ENCODE data around the gene SULF2.

Gene SULF2

DNA sequence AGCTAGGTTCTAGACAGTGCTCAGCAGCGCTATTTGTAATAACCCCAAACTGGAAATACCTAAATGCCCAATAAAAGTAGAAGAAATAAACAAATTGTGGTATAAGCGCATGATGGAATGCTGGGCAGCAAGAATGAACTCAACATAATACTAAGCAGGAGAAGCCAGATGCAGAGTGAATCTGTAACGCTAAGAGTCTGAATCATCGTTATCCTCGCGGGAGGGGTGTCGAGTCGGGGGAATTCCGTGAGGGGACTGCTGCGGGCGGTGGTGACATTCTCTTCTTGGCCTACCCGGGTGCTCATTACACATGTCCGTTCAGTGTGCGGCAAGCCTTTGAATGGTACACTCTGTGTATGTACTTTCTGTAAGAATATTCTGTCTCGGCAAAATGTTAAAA is 83.7 kb downstream of the SULF2 start:
- DNase-seq (ENCODE audit: extremely low spot score) = no peak
- TF ChIP-seq, protein P1, sequence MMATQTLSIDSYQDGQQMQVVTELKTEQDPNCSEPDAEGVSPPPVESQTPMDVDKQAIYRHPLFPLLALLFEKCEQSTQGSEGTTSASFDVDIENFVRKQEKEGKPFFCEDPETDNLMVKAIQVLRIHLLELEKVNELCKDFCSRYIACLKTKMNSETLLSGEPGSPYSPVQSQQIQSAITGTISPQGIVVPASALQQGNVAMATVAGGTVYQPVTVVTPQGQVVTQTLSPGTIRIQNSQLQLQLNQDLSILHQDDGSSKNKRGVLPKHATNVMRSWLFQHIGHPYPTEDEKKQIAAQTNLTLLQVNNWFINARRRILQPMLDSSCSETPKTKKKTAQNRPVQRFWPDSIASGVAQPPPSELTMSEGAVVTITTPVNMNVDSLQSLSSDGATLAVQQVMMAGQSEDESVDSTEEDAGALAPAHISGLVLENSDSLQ (IDR thresholded peaks at IDR 0.05) = no peak
- TF ChIP-seq LEF1 (IDR thresholded peaks at IDR 0.05; ENCODE audit: borderline replicate concordance) = no peak
- TF ChIP-seq HDGF (IDR thresholded peaks at IDR 0.05; ENCODE audit: borderline replicate concordance) = no peak
- TF ChIP-seq ZNF384 (IDR thresholded peaks at IDR 0.05) = no peak
- no peak for TF ChIP-seq L3MBTL2 (conservative IDR thresholded peaks at IDR 0.05)
- TF ChIP-seq ELF4 (IDR thresholded peaks at IDR 0.05) = no peak
- TF ChIP-seq FOXK2 (IDR thresholded peaks at IDR 0.05) = no peak
- TF ChIP-seq NFRKB (IDR thresholded peaks at IDR 0.05) = no peak
- TF ChIP-seq SP1 (IDR thresholded peaks at IDR 0.05) = no peak
- TF ChIP-seq TARDBP (IDR thresholded peaks at IDR 0.05) = no peak
- ChIA-PET CTCF (no interaction called here), POLR2A (no interaction called here)

DNA sequence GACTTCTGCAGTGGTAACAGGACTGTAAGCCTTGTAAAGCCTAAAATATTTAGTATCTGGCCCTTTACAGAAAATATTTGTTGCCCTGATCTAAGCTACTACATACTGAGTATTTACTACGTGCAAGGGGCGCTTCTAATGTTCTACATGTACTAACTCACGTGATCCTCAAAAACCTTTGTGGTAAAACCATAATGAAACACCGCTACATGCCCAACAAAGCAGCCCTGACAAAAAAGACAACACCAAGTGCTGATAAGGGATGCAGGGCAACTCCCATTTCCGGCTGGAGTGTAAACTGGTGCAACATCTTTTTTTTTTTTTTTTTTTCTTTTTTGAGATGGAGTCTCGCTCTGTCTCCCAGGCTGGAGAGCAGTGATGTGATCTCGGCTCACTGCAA is 85.0 kb downstream of the SULF2 start:
- DNase-seq (ENCODE audit: extremely low spot score) = no peak
- ChIA-PET CTCF (no interaction called here), POLR2A (no interaction called here)
- TF ChIP-seq, protein P1 (IDR thresholded peaks at IDR 0.05) = no peak
- TF ChIP-seq ELF4 (IDR thresholded peaks at IDR 0.05) (no peak), LEF1 (IDR thresholded peaks at IDR 0.05; ENCODE audit: borderline replicate concordance) (no peak), CTBP1 (IDR thresholded peaks at IDR 0.05; ENCODE audit: borderline replicate concordance) (no peak), FOXA1 (IDR thresholded peaks at IDR 0.05) (no peak), SP1 (IDR thresholded peaks at IDR 0.05) (no peak), FOXM1 (IDR thresholded peaks at IDR 0.05; ENCODE audit: borderline replicate concordance) (no peak), ARNT (IDR thresholded peaks at IDR 0.05) (no peak)

DNA sequence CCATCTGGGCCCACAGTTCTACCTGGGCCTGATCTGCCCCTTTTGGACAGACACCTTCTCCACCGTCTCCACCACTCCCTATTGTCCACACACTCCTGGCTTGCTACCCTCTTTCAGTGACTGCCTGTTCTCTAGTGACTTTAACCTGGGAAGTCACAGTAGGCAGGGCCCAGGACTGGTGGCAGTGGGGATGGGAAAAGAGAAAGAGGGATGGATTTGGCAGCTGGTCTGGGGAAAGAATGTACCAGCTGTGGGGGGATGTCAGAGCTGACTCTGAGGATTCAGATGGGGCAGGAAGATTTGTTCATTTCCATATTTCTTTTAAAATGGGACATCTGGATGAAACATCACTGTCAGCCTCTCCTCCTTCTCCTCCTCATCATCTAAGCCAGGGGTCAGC is 85.5 kb downstream of the SULF2 start:
- no peak for DNase-seq (ENCODE audit: extremely low spot score)
- TF ChIP-seq, protein P1 (IDR thresholded peaks at IDR 0.05) = no peak
- CTCF ChIA-PET = no interaction called here
- POLR2A ChIA-PET = no interaction called here

DNA sequence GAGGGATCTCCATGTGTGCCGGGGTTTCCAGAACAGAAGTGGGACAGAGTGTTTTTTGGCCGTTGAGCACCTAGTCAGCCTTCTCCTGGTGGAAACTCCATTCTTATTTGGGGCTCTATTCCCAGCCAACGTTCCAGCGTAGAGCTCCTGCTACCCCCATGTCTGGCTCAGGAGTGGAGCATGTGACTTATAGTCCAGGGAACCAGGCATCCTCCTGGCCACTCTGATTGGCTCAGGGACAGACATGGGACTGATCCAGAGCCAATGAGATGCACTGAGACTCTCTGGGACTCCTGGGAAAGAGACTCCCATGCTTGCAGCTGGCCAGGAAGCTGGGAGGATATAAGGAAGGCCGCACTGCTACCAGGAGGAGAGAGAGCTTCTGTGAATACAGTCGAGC is 87.1 kb downstream of the SULF2 start:
- TF ChIP-seq L3MBTL2 (conservative IDR thresholded peaks at IDR 0.05) (no peak), ELF4 (IDR thresholded peaks at IDR 0.05) (no peak), FOXM1 (IDR thresholded peaks at IDR 0.05; ENCODE audit: borderline replicate concordance) (no peak), SP1 (IDR thresholded peaks at IDR 0.05) (no peak), NFRKB (IDR thresholded peaks at IDR 0.05) (no peak), ZNF384 (IDR thresholded peaks at IDR 0.05) (no peak), SUZ12 (IDR thresholded peaks at IDR 0.05) (no peak)
- ChIA-PET CTCF (interaction anchor here (0.7 kb wide), 1 partner anchor 20 kb away, joined by 3 read pairs; no protein-coding TSS in a partner anchor), POLR2A (no interaction called here)
- no peak for DNase-seq (ENCODE audit: extremely low spot score)

DNA sequence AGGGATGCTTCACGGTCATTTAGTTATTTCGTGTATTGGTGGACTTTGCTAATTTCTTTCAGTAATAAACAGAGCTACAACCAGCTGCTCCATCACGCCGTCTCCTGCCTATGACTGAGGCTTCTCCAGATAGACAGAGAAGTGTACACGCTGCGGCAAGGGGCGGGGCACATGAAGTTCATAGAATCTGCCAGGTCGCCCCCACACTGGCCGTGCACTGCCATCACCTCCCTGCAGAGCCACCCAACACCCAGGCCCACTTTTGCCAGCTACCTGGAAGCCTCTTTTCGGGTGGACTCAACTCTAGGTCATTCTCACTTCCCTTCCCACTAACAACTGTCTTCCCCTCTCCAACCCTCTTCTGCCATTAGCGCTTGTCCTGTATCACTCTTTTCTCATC is 88.4 kb downstream of the SULF2 start:
- TF ChIP-seq, protein P1 (IDR thresholded peaks at IDR 0.05) = no peak
- TF ChIP-seq TARDBP (IDR thresholded peaks at IDR 0.05) (no peak), CTBP1 (IDR thresholded peaks at IDR 0.05; ENCODE audit: borderline replicate concordance) (no peak), FOXM1 (IDR thresholded peaks at IDR 0.05; ENCODE audit: borderline replicate concordance) (no peak), NFRKB (IDR thresholded peaks at IDR 0.05) (no peak), ZNF384 (IDR thresholded peaks at IDR 0.05) (no peak), L3MBTL2 (conservative IDR thresholded peaks at IDR 0.05) (no peak), FOXK2 (IDR thresholded peaks at IDR 0.05) (no peak), ARNT (IDR thresholded peaks at IDR 0.05) (no peak), SP1 (IDR thresholded peaks at IDR 0.05) (no peak), LEF1 (IDR thresholded peaks at IDR 0.05; ENCODE audit: borderline replicate concordance) (no peak), ELF4 (IDR thresholded peaks at IDR 0.05) (no peak), HDGF (IDR thresholded peaks at IDR 0.05; ENCODE audit: borderline replicate concordance) (no peak), SUZ12 (IDR thresholded peaks at IDR 0.05) (no peak), FOXA1 (IDR thresholded peaks at IDR 0.05) (no peak), BHLHE40 (IDR thresholded peaks at IDR 0.05; ENCODE audit: borderline replicate concordance) (no peak)
- DNase-seq (ENCODE audit: extremely low spot score) = no peak
- ChIA-PET POLR2A (no interaction called here), CTCF (no interaction called here)

DNA sequence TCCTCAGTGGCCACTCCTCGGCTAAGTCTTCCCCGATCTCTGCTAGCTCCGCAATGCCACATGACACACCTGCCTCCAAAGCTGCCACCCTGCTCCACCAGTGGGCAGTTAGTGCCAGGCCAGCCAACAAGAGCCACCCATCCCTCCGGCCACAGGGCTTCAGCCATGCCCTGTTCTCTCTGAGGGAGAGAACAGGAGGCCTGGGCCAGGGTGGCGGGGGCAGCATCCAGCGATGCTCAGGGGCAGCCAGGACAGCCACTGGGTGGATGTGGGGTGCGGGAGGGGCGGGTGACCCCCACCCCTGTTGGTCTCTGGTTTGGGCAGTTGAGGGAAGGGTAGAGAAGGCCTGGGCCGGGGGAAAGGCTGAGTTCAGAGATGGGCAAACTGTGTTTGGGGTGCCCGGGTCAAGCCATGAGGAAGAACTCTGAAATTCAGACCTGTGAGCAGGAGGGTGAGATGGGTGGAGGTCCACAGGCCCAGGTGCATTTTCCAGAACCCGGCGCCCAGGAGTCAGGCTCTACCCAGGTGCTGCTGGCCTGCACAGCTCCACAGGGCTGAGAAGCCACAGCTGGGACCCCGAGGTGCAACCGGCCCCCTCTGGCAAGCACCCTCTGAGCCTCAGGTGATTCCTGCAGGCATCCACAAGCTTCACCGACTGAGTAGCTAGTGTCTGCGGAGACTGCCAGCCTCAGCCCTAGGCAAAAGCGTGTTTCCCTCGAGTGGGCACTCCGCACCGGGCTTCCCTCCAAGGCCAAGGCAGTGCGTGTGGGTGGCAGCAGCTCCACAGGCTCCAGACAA is 91.1 kb downstream of the SULF2 start:
- ChIA-PET CTCF (interaction anchor here (0.6 kb wide), 1 partner anchor 697 kb away, joined by 3 read pairs; no protein-coding TSS in a partner anchor), POLR2A (no interaction called here)
- TF ChIP-seq, protein P1 (IDR thresholded peaks at IDR 0.05) = no peak
- TF ChIP-seq FOXK2 (IDR thresholded peaks at IDR 0.05) (no peak), L3MBTL2 (conservative IDR thresholded peaks at IDR 0.05) (no peak), ZNF384 (IDR thresholded peaks at IDR 0.05) (no peak), HDGF (IDR thresholded peaks at IDR 0.05; ENCODE audit: borderline replicate concordance) (no peak), SUZ12 (IDR thresholded peaks at IDR 0.05) (no peak), FOXM1 (IDR thresholded peaks at IDR 0.05; ENCODE audit: borderline replicate concordance) (no peak), FOXA1 (IDR thresholded peaks at IDR 0.05) (no peak), SP1 (IDR thresholded peaks at IDR 0.05) (no peak), NFRKB (IDR thresholded peaks at IDR 0.05) (no peak), LEF1 (IDR thresholded peaks at IDR 0.05; ENCODE audit: borderline replicate concordance) (no peak), ARNT (IDR thresholded peaks at IDR 0.05) (no peak), TARDBP (IDR thresholded peaks at IDR 0.05) (no peak), ELF4 (IDR thresholded peaks at IDR 0.05) (no peak), BHLHE40 (IDR thresholded peaks at IDR 0.05; ENCODE audit: borderline replicate concordance) (no peak), CTBP1 (IDR thresholded peaks at IDR 0.05; ENCODE audit: borderline replicate concordance) (no peak)
- no peak for DNase-seq (ENCODE audit: extremely low spot score)
